GM23338 (cell line): ENCODE measurements around the gene SMG9. TPM values are rescaled to one million over a fixed set of nuclear protein-coding genes. Genes with fewer than 3 reads are reported as not detected.

ENCODE experiments used
- ATAC-seq: fragments of 200-7000 bp; cut with Tn5 transposase; 3 replicates; pipeline ENCODE4 v1.9.1; 2020
- DNase-seq: peaks from one replicate; pipeline ENCODE4 v3.0.0-alpha.2; 2015; ENCODE audit warnings: low spot score
- H2AFZ ChIP-seq: fragments of 200-600 bp; sonication (generic); 2 replicates; pipeline ENCODE4 v1.8.0; 2016; ENCODE audit warnings: antibody characterized with exemption, mild to moderate bottlenecking, moderate library complexity
- H3F3A ChIP-seq: fragments of 200-600 bp; sonication (generic); replicated peaks from 2 replicates; pipeline ENCODE4 v1.8.0; 2017; ENCODE audit warnings: antibody characterized with exemption, mixed run types, low read depth
- H3K27ac ChIP-seq: fragments of 200-600 bp; sonication (generic); 2 replicates; pipeline ENCODE4 v1.6.1; 2016; ENCODE audit warnings: low read depth
- H3K27me3 ChIP-seq: fragments of 200-600 bp; sonication (generic); 2 replicates; pipeline ENCODE4 v1.8.0; 2016; ENCODE audit warnings: mild to moderate bottlenecking, mixed run types, moderate library complexity; ENCODE audit not compliant: insufficient read depth
- H3K36me3 ChIP-seq: fragments of 200-600 bp; sonication (generic); 2 replicates; pipeline ENCODE4 v1.8.0; 2016; ENCODE audit warnings: mild to moderate bottlenecking; ENCODE audit not compliant: insufficient read depth
- H3K4me1 ChIP-seq: fragments of 200-600 bp; sonication (generic); 2 replicates; pipeline ENCODE4 v1.8.0; 2016; ENCODE audit warnings: mild to moderate bottlenecking, moderate library complexity; ENCODE audit not compliant: insufficient read depth
- H3K4me2 ChIP-seq: fragments of 200-600 bp; sonication (generic); 2 replicates; pipeline ENCODE4 v1.7.1; 2017; ENCODE audit warnings: mixed run types
- H3K4me3 ChIP-seq: fragments of 200-600 bp; sonication (generic); 2 replicates; pipeline ENCODE4 v1.6.1; 2016; ENCODE audit warnings: mixed run types
- H3K79me2 ChIP-seq: fragments of 200-600 bp; sonication (generic); replicated peaks from 2 replicates; pipeline ENCODE4 v1.8.0; 2017; ENCODE audit warnings: mild to moderate bottlenecking; ENCODE audit not compliant: insufficient read depth
- H3K9me2 ChIP-seq: fragments of 200-600 bp; sonication (generic); 2 replicates; pipeline ENCODE4 v1.8.0; 2017; ENCODE audit not compliant: insufficient read depth
- H4K20me1 ChIP-seq: fragments of 200-600 bp; sonication (generic); replicated peaks from 2 replicates; pipeline ENCODE4 v1.8.0; 2017; ENCODE audit warnings: mild to moderate bottlenecking; ENCODE audit not compliant: insufficient read depth
- H3K27ac Mint-ChIP-seq: 2 replicates; pipeline ENCODE4 v1.8.0; 2020; ENCODE audit warnings: inconsistent platforms, mild to moderate bottlenecking, moderate library complexity, mixed read lengths
- H3K27me3 Mint-ChIP-seq: 3 replicates; pipeline ENCODE4 v1.8.0; 2022; ENCODE audit warnings: low read depth, mild to moderate bottlenecking, moderate library complexity, mixed read lengths, inconsistent platforms; ENCODE audit not compliant: insufficient read depth, poor library complexity
- H3K36me3 Mint-ChIP-seq: 3 replicates; pipeline ENCODE4 v1.8.0; 2021; ENCODE audit warnings: low read depth, mild to moderate bottlenecking, inconsistent platforms, moderate library complexity, mixed read lengths
- H3K4me1 Mint-ChIP-seq: 3 replicates; pipeline ENCODE4 v1.8.0; 2020; ENCODE audit warnings: mild to moderate bottlenecking, inconsistent platforms, mixed read lengths
- H3K4me3 Mint-ChIP-seq: 3 replicates; pipeline ENCODE4 v1.8.0; 2021; ENCODE audit warnings: moderate library complexity, mild to moderate bottlenecking, inconsistent platforms, mixed read lengths
- H3K9me3 Mint-ChIP-seq: 3 replicates; pipeline ENCODE4 v1.8.0; 2020; ENCODE audit warnings: moderate library complexity, mild to moderate bottlenecking, inconsistent platforms, mixed read lengths
- CREB1 ChIP-seq: fragments of 250-450 bp; sonication (Bioruptor Pico); IDR thresholded peaks from 2 replicates; pipeline ENCODE4 v1.5.0; 2020; ENCODE audit warnings: low read depth, mild to moderate bottlenecking, moderate library complexity
- CTCF ChIP-seq, 2 experiments: fragments of 200-600 bp in 1 of 2; sonication (generic) in 1 of 2; conservative IDR thresholded peaks; 2 replicates each; pipeline versions ENCODE4 v1.5.1 to v1.6.1; 2016 to 2017; ENCODE audit warnings: antibody characterized with exemption in 2 of 2, low read depth in 2 of 2, mild to moderate bottlenecking in 2 of 2, moderate library complexity in 1 of 2
- ETS1 ChIP-seq: IDR thresholded peaks from 2 replicates; pipeline ENCODE4 v1.6.1; 2016; ENCODE audit warnings: antibody characterized with exemption
- EZH2 ChIP-seq: fragments of 200-600 bp; sonication (generic); IDR thresholded peaks from one replicate; pipeline ENCODE4 v1.8.0; 2017; ENCODE audit warnings: antibody characterized with exemption, mild to moderate bottlenecking, low read depth; ENCODE audit not compliant: unreplicated experiment
- EZH2phosphoT487 ChIP-seq: fragments of 200-600 bp; sonication (generic); IDR thresholded peaks from one replicate; pipeline ENCODE4 v1.8.1; 2018; ENCODE audit warnings: antibody characterized with exemption; ENCODE audit not compliant: unreplicated experiment
- JUNB ChIP-seq: IDR thresholded peaks from one replicate; pipeline ENCODE4 v1.6.1; 2016; ENCODE audit warnings: antibody characterized with exemption; ENCODE audit not compliant: unreplicated experiment
- NANOG ChIP-seq: IDR thresholded peaks from 2 replicates; pipeline ENCODE4 v1.6.1; 2016; ENCODE audit warnings: antibody characterized with exemption, borderline replicate concordance
- POLR2AphosphoS5 ChIP-seq: IDR thresholded peaks from 2 replicates; pipeline ENCODE4 v1.6.1; 2016; ENCODE audit warnings: antibody characterized with exemption, low read depth
- REST ChIP-seq: IDR thresholded peaks from one replicate; pipeline ENCODE4 v1.6.1; 2018; ENCODE audit warnings: antibody characterized with exemption; ENCODE audit not compliant: unreplicated experiment
- STAT1 ChIP-seq: IDR thresholded peaks from one replicate; pipeline ENCODE4 v1.6.1; 2016; ENCODE audit warnings: antibody characterized with exemption; ENCODE audit not compliant: unreplicated experiment
- ZNF114 ChIP-seq: fragments of 250-450 bp; sonication (Bioruptor Pico); IDR thresholded peaks from 2 replicates; pipeline ENCODE4 v1.5.0; 2020; ENCODE audit warnings: mild to moderate bottlenecking, moderate library complexity
- ZNF331 ChIP-seq: fragments of 250-450 bp; sonication (Bioruptor Pico); IDR thresholded peaks from 2 replicates; pipeline ENCODE4 v1.5.0; 2020; ENCODE audit warnings: low read depth, mild to moderate bottlenecking, moderate library complexity
- ZNF462 ChIP-seq: fragments of 250-450 bp; sonication (Bioruptor Pico); IDR thresholded peaks from 2 replicates; pipeline ENCODE4 v1.5.0; 2020; ENCODE audit warnings: mild to moderate bottlenecking, moderate library complexity
- polyA plus RNA-seq: library from polyadenylated mRNA; unstranded; fragments of >200 nt; fragmentation: Nextera tagmentation; extraction: Ambion mirVana; gene quantifications from 2 replicates; pipeline ENCODE4 v1.2.1, GENCODE V29; 2016
- total RNA-seq: library from RNA; depleted of rRNA; stranded (reverse); fragments of >200 nt; shearing (Covaris generic); gene quantifications from 2 replicates; pipeline ENCODE4 v1.2.3, GENCODE V29; 2014

Gene SMG9
- total and polyA plus RNA-seq, 2 experiments from 2014 or later = 13.2 to 14.0 TPM

GRCh38 chr19:43760941-43761340 lies 6.2 kb upstream of the SMG9 start:
- H3K4me1 Mint-ChIP-seq = peaks cover 15% of the 10 kb centered on the region
- Histone ChIP-seq H3K4me1 (no peaks in the 10 kb centered on the region; the same call in 1 of the 2 replicates), H2AFZ (no peak overlapping the region), H3F3A (no peaks in the 10 kb centered on the region), H3K36me3 (no peaks in the 10 kb centered on the region), H3K4me2 (no peak overlapping the region), H3K79me2 (0 out of 2 replicates have a peak, but pooled peaks cover 4% of the 10 kb centered on the region), H3K4me3 (no peak overlapping the region), H3K9me2 (no peaks in the 10 kb centered on the region), H3K27ac (no peak overlapping the region), H3K27me3 (no peaks in the 10 kb centered on the region), H4K20me1 (no peaks in the 10 kb centered on the region)
- DNase-seq (no peak), ATAC-seq (no peak)
- no peak overlapping the region for H3K27ac Mint-ChIP-seq
- H3K9me3 Mint-ChIP-seq = no peaks in the 10 kb centered on the region
- H3K36me3 Mint-ChIP-seq = peaks cover 10% of the 10 kb centered on the region; the same call in 2 of the 3 replicates
- no peak overlapping the region for H3K4me3 Mint-ChIP-seq
- no peak for TF ChIP-seq CREB1
- no peak for TF ChIP-seq ZNF462 (CRISPR knock-in tag)
- no peak for TF ChIP-seq STAT1
- no peak for TF ChIP-seq ZNF114 (CRISPR knock-in tag)
- no peak for TF ChIP-seq JUNB
- no peak for TF ChIP-seq REST
- no peak for TF ChIP-seq ETS1
- TF ChIP-seq ZNF331 (CRISPR knock-in tag) = no peak
- TF ChIP-seq CTCF (conservative IDR thresholded peaks at IDR 0.05; ENCODE audit: low read depth in 2 of 2) = no peak
- TF ChIP-seq NANOG = no peak
- no peak for TF ChIP-seq POLR2AphosphoS5
- TF ChIP-seq EZH2phosphoT487 = no peak
- TF ChIP-seq EZH2 = no peak
- H3K27me3 Mint-ChIP-seq = peaks cover 10% of the 10 kb centered on the region
